CD4-positive, alpha-beta memory T cell (primary cell): ENCODE data around the gene C11orf54. TPM values are rescaled to one million over a fixed set of nuclear protein-coding genes. Genes with fewer than 3 reads are reported as not detected.
"Not testable (repeated sequence)": the region's sequence is repeated elsewhere in the genome, so short reads cannot be mapped to it uniquely, and the experiment has no call there.

Experiments used
- CTCF ChIA-PET: fragments of 350-600 bp; sonication (Branson Sonifier 250); formaldehyde crosslinking; loops from one replicate; lab custom pipeline; 2021; ENCODE audit warnings: inconsistent platforms; ENCODE audit not compliant: partially characterized antibody; lab: Charles Lee
- POLR2A ChIA-PET: fragments of 350-600 bp; sonication (Branson Sonifier 250); formaldehyde crosslinking; loops from one replicate; lab custom pipeline; 2021; ENCODE audit not compliant: partially characterized antibody; lab: Charles Lee
- DNase-seq, 5 donors: peaks; one replicate each; pipeline versions ENCODE4 v3.0.0 to v3.0.0-alpha.2; 2020 to 2022; ENCODE audit warnings: mixed read lengths in 1 of 5
- H3K27ac ChIP-seq: one replicate; pipeline ENCODE4 v1.7.0; 2013; ENCODE audit warnings: low read depth, low read length
- H3K27me3 ChIP-seq: 2 replicates; pipeline ENCODE4 v1.7.0; 2013; ENCODE audit warnings: mild to moderate bottlenecking, low read length, moderate library complexity; ENCODE audit not compliant: insufficient read depth
- H3K36me3 ChIP-seq: 2 replicates; pipeline ENCODE4 v1.7.0; 2013; ENCODE audit warnings: mild to moderate bottlenecking, low read length, moderate library complexity; ENCODE audit not compliant: insufficient read depth
- H3K4me1 ChIP-seq: 2 replicates; pipeline ENCODE4 v1.7.0; 2013; ENCODE audit warnings: mild to moderate bottlenecking, low read length, moderate library complexity; ENCODE audit not compliant: insufficient read depth
- H3K4me3 ChIP-seq, 2 donors: one replicate each; pipeline ENCODE4 v1.7.0; 2013; ENCODE audit warnings: low read length in 2 of 2, mild to moderate bottlenecking in 1 of 2
- H3K9me3 ChIP-seq, 2 donors: one replicate each; pipeline ENCODE4 v1.7.0; 2013; ENCODE audit warnings: low read length in 2 of 2, control low read depth in 1 of 2; ENCODE audit not compliant: control insufficient read depth in 1 of 2
- H3K27ac Mint-ChIP-seq, 7 donors: one replicate each; pipeline ENCODE4 v1.8.0; 2020 to 2021; ENCODE audit warnings: mixed read lengths in 7 of 7, mild to moderate bottlenecking in 6 of 7, inconsistent platforms in 3 of 7, moderate library complexity in 3 of 7
- H3K27me3 Mint-ChIP-seq, 2 donors: one replicate each; pipeline ENCODE4 v1.8.0; 2020 to 2021; ENCODE audit warnings: mixed read lengths in 2 of 2
- H3K36me3 Mint-ChIP-seq, 2 donors: one replicate each; pipeline ENCODE4 v1.8.0; 2020 to 2021; ENCODE audit warnings: mixed read lengths in 2 of 2, inconsistent platforms in 1 of 2, mild to moderate bottlenecking in 1 of 2
- H3K4me1 Mint-ChIP-seq, 4 donors: one replicate each; pipeline ENCODE4 v1.8.0; 2020 to 2021; ENCODE audit warnings: mixed read lengths in 4 of 4, mild to moderate bottlenecking in 1 of 4
- H3K4me3 Mint-ChIP-seq, 8 donors: one replicate each; pipeline ENCODE4 v1.8.0; 2020 to 2021; ENCODE audit warnings: mixed read lengths in 8 of 8, mild to moderate bottlenecking in 7 of 8, moderate library complexity in 6 of 8, inconsistent platforms in 3 of 8
- H3K9me3 Mint-ChIP-seq, 8 donors: one replicate each; pipeline ENCODE4 v1.8.0; 2020 to 2021; ENCODE audit warnings: mixed read lengths in 8 of 8, mild to moderate bottlenecking in 5 of 8, inconsistent platforms in 3 of 8, moderate library complexity in 1 of 8
- intact Hi-C: fragments of 100-400 bp; cut with micrococcal nuclease; formaldehyde crosslinking; loops from one replicate; pipeline ENCODE4 v1.15.1; 2023
- polyA plus RNA-seq, 2 donors: library from polyadenylated mRNA; unstranded; fragments of 300-500 nt; fragmentation: Illumina TruSeq; gene quantifications; one replicate each; pipeline ENCODE4 v1.2.3, GENCODE V29; 2021
- total RNA-seq, 2 experiments: library from RNA; stranded (reverse); gene quantifications; one replicate each; pipeline ENCODE4 v1.2.3, GENCODE V29; 2021

Gene C11orf54
- total and polyA plus RNA-seq, 4 experiments from 2014 or later: 13.0 to 36.4 (median 24.3) TPM

DNA sequence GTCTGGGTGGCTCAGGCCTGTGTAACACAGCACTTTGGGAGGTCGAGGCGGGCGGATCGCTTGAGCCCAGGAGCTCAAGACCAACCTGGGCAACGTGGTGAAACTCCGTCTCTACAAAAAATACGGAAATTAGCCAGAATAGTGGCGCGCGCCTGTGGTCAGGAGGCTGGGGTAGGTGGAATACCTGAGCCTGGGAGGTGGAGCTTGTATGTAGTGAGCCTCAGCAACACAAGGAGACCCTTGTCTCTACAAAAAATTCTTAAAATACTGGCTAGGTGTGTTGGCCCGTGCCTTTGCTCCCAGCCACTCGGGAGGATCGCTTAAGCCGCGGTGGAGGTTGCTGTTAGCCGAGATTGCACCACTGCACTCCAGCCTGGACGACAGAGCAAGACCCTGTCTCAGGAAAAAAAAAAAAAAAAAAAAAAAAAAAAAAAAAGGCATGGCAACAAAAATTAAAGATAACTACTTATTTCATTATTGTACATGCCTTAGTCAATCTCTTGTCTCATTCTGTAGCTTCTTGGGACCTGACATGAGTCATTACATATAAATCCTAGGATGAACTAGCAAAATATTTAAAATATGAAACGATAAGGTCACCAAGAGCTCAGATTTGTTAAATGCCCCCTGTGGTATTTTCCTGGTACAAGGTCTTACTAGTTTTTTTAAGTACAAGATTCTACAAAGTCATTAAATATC lies 1.3 kb upstream of the C11orf54 start:
- ChIA-PET CTCF (interaction anchor here (0.8 to 6.0 kb wide), 6 partner anchors 8 to 43 kb away, joined by 3 to 60 read pairs (median 4); partner anchors contain the start of gene MED17), POLR2A (interaction anchor here (0.6 to 8.2 kb wide), 16 partner anchors 12 to 1350 kb away, joined by 3 to 180 read pairs (median 6); partner anchors contain the start of genes CEP295, CWC15, ENDOD1 and KDM4D)
- intact Hi-C loops: loop anchor here (5.0 to 10.0 kb wide), 3 partner anchors 198 to 1345 kb away; partner anchors contain the start of genes ANKRD49, ENDOD1, MRE11 and SMCO4
- Mint-ChIP-seq H3K36me3 (peaks cover 44 to 63% of the 10 kb centered on the region in 2 donors), H3K9me3 (no peaks in the 10 kb centered on the region), H3K27ac (peak overlapping the region; percentile 98 to 100 (median 99)), H3K4me1 (peaks cover 45 to 84% (median 61%) of the 10 kb centered on the region in 4 donors), H3K4me3 (peak overlapping the region; percentile 98 to 100 (median 100)), H3K27me3 (no peaks in the 10 kb centered on the region)
- Histone ChIP-seq H3K27me3 (no peaks in the 10 kb centered on the region), H3K4me1 (peaks cover 62% of the 10 kb centered on the region), H3K36me3 (peaks cover 28% of the 10 kb centered on the region), H3K27ac (peak overlapping the region; percentile 93), H3K4me3 (peak overlapping the region; percentile 85 to 98), H3K9me3 (no peaks in the 10 kb centered on the region)
- peak in 4 of 5 donors; percentile 24 to 63 (median 25) for DNase-seq

DNA sequence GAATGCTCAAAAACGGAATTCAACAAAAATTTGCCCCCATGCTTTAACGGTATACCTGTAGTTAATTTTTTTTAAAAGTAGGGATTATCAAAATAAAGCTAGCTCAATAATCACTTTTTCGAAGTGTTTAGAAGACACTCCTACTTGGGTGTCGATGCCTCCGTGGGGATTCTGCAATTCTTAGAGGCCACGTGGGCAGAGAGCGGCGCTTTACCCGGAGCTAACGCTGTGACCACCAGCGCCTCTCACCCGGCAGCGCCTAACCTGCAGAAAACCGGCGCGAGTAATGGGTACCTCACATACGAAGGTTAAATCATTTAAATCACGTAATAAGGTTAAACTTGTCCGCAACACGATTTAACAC lies 760 bp upstream of the C11orf54 start:
- Histone ChIP-seq H3K4me1 (peaks cover 56% of the 10 kb centered on the region), H3K9me3 (no peaks in the 10 kb centered on the region), H3K27me3 (no peaks in the 10 kb centered on the region), H3K4me3 (peak overlapping the region; percentile 85 to 98), H3K27ac (peak overlapping the region; percentile 93), H3K36me3 (peaks cover 28% of the 10 kb centered on the region)
- intact Hi-C loops: loop anchor here (1.0 to 10.0 kb wide), 6 partner anchors 44 to 1344 kb away; partner anchors contain the start of genes ANKRD49, CEP295, ENDOD1 and MED17
- Mint-ChIP-seq H3K36me3 (peaks cover 43 to 60% of the 10 kb centered on the region in 2 donors), H3K9me3 (no peaks in the 10 kb centered on the region), H3K4me3 (peak overlapping the region; percentile 98 to 100 (median 100)), H3K4me1 (peaks cover 44 to 83% (median 58%) of the 10 kb centered on the region in 4 donors), H3K27me3 (no peaks in the 10 kb centered on the region), H3K27ac (peak overlapping the region; percentile 98 to 100 (median 99))
- ChIA-PET CTCF (interaction anchor here (0.8 to 6.0 kb wide), 6 partner anchors 9 to 1413 kb away, joined by 3 to 60 read pairs (median 4); partner anchors contain the start of genes CEP295 and MED17), POLR2A (interaction anchor here (0.6 to 8.2 kb wide), 23 partner anchors 10 to 1349 kb away, joined by 3 to 180 read pairs (median 6); partner anchors contain the start of genes ANKRD49, CEP295, CWC15 and ENDOD1)
- DNase-seq: peak; percentile 56 to 74 (median 61)

DNA sequence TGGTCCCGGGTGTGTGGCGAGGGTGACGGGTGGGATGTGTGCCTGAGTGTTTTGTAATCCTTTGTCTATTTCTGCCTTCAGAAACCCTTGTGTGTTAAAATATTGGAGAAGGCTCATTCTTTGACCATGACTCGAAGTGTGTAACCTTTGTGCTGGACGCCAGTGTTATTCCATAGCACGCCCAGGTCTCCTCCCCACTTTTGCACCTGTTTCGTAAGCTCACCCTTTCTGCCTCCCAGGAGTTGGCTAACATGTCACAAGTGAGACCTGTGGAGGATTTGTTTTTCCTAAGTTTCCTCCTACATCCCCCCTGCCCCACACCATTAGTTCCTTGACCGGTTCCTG lies 382 bp downstream of the C11orf54 start:
- H3K27ac ChIP-seq: peak overlapping the region; percentile 93
- no peak for DNase-seq
- intact Hi-C loops: loop anchor here (1.0 to 10.0 kb wide), 6 partner anchors 42 to 1343 kb away; partner anchors contain the start of genes ANKRD49, CEP295, ENDOD1 and MED17
- Mint-ChIP-seq H3K27me3 (no peaks in the 10 kb centered on the region), H3K36me3 (peaks cover 33 to 49% of the 10 kb centered on the region in 2 donors), H3K9me3 (no peaks in the 10 kb centered on the region), H3K27ac (peak overlapping the region; percentile 98 to 100 (median 99)), H3K4me1 (peaks cover 38 to 72% (median 53%) of the 10 kb centered on the region in 4 donors), H3K4me3 (peak overlapping the region; percentile 98 to 100 (median 100))
- peaks cover 45% of the 10 kb centered on the region for H3K4me1 ChIP-seq
- H3K27me3 ChIP-seq: no peaks in the 10 kb centered on the region
- peak overlapping the region; percentile 85 to 98 for H3K4me3 ChIP-seq
- ChIA-PET CTCF (interaction anchor here (1.0 to 6.0 kb wide), 6 partner anchors 10 to 1412 kb away, joined by 3 to 60 read pairs (median 4); partner anchors contain the start of genes CEP295 and MED17), POLR2A (interaction anchor here (0.6 to 8.2 kb wide), 28 partner anchors 9 to 1557 kb away, joined by 3 to 180 read pairs (median 6); partner anchors contain the start of genes ANKRD49, CEP295, CWC15 and ENDOD1)
- no peaks in the 10 kb centered on the region for H3K9me3 ChIP-seq
- peaks cover 18% of the 10 kb centered on the region for H3K36me3 ChIP-seq

DNA sequence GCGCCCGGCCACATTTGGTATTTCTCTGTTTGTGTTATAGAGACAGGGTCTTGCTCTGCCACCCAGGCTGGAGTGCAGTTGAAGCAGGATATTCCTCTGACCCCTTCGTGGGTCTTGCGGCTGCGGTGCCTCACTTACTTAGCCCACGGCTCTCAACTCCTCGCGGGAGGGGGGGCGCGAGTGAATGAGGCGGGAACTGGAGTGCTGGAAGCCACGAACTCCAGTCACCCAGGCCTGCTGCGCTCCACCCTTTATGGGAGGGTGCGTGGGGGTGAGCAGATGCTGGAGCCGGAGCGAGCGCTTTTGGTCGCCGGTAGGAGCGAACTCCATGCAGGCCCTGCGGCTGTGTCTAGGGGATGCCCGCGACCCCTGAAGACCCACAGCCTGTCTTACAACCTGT lies 1.8 kb downstream of the C11orf54 start:
- no peak for DNase-seq

DNA sequence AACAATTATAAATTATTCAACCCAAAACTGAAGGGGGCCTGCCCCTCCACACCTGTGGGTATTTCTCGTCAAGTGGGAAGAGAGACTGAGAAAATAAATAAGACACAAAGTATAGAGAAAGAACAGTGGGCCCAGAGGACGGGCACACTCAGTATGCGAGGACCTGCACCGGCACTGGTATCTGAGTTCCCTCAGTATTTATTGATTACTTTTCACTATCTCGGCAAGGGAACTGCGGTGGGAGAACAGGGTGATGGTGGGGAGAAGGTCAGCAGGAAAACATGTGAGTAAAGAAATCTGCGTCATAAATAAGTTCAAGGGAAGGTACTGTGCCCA lies 3.2 kb downstream of the C11orf54 start:
- Histone ChIP-seq H3K27ac (no peak overlapping the region), H3K36me3 (no peaks in the 10 kb centered on the region), H3K4me3 (no peak overlapping the region), H3K9me3 (no peaks in the 10 kb centered on the region), H3K4me1 (peaks cover 17% of the 10 kb centered on the region), H3K27me3 (no peaks in the 10 kb centered on the region)
- Mint-ChIP-seq H3K27me3 (no peaks in the 10 kb centered on the region), H3K27ac (peak overlapping the region in 2 of 7 donors; percentile 17 to 71), H3K36me3 (peaks cover 13 to 29% of the 10 kb centered on the region in 2 donors), H3K4me1 (peaks cover 14 to 44% (median 26%) of the 10 kb centered on the region in 4 donors), H3K4me3 (peak overlapping the region in 1 of 8 donors; percentile 0), H3K9me3 (no peaks in the 10 kb centered on the region)
- CTCF ChIA-PET: no interaction called here
- intact Hi-C loops: loop anchor here (5.0 to 10.0 kb wide), 3 partner anchors 202 to 1340 kb away; partner anchors contain the start of genes ANKRD49, ENDOD1, MRE11 and SMCO4
- POLR2A ChIA-PET: no interaction called here
- DNase-seq: no peak

More for the DNA sequence above, 1.8 kb downstream of the C11orf54 start:
- Histone ChIP-seq H3K36me3 (peaks cover 6% of the 10 kb centered on the region), H3K4me3 (no peak overlapping the region), H3K27ac (no peak overlapping the region), H3K4me1 (peaks cover 31% of the 10 kb centered on the region), H3K9me3 (no peaks in the 10 kb centered on the region), H3K27me3 (no peaks in the 10 kb centered on the region)
- Mint-ChIP-seq H3K27me3 (no peaks in the 10 kb centered on the region), H3K27ac (peak overlapping the region in 4 of 7 donors; percentile 53 to 77 (median 65)), H3K9me3 (no peaks in the 10 kb centered on the region), H3K4me3 (peak overlapping the region; percentile 39 to 78 (median 66)), H3K4me1 (peaks cover 26 to 57% (median 39%) of the 10 kb centered on the region in 4 donors), H3K36me3 (peaks cover 24 to 38% of the 10 kb centered on the region in 2 donors)
- ChIA-PET CTCF (no interaction called here), POLR2A (interaction anchor here (6.9 kb wide), 1 partner anchor 40 kb away, joined by 180 read pairs; the partner anchor contains the start of gene MED17)
- intact Hi-C loops: loop anchor here (5.0 to 10.0 kb wide), 3 partner anchors 201 to 1342 kb away; partner anchors contain the start of genes ANKRD49, ENDOD1, MRE11 and SMCO4

DNA sequence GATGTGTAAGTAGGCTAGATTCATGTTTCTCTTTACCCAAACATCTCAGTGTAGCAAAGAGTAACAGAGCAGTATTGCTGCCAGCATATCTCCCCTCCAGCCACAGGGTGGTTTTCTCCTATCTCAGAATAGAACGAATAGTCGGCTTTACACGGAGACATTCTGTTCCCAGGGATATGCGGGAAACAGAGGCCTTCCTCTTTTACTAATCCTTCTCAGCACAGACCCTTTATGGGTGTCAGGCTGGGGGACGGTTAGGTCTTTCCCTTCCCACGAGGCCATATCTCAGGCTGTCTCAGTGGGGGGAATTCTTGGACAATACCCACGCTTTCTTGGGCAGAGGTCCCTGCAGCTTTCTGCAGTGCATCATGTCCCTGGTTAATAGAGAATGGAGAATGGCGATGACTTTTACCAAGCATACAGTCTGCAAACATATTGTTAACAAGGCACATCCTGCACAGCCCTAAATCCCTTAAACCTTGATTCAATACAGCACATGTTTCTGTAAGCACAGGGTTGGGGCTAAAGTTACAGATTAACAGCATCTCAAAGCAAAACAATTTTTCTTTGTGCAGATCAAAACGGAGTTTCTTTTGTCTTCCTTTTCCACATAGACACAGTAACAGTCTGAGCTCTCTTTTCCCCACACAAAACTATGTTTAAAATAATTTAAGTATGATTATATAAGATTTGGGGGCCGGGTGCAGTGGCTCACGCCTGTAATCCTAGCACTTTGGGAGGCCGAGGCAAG lies 3.7 kb downstream of the C11orf54 start:
- H3K4me3 ChIP-seq, H3K9me3 Mint-ChIP-seq, H3K27ac ChIP-seq, DNase-seq, H3K27me3 ChIP-seq, CTCF ChIA-PET, H3K27me3 Mint-ChIP-seq, H3K9me3 ChIP-seq, H3K36me3 ChIP-seq, POLR2A ChIA-PET: not testable (repeated sequence)
- peak overlapping the region in 1 of 8 donors; percentile 0 for H3K4me3 Mint-ChIP-seq
- peaks cover 12% of the 10 kb centered on the region for H3K4me1 ChIP-seq
- H3K36me3 Mint-ChIP-seq: peaks cover 9 to 28% of the 10 kb centered on the region in 2 donors
- peak overlapping the region in 3 of 7 donors; percentile 1 to 71 (median 17) for H3K27ac Mint-ChIP-seq
- intact Hi-C loops: loop anchor here (10.0 kb wide), 1 partner anchor 1340 kb away; the partner anchor contains the start of gene ENDOD1
- peaks cover 10 to 39% (median 22%) of the 10 kb centered on the region in 4 donors for H3K4me1 Mint-ChIP-seq
